Nephron progenitor cell (in vitro differentiated cells): ENCODE data around the gene CLHC1.
A peak's percentile ranks its signal among the peaks of the same experiment; 100 is the strongest.

Experiments used
- DNase-seq: peaks from one replicate; pipeline ENCODE4 v3.0.0; 2021
- H3K27ac Mint-ChIP-seq: 2 replicates; pipeline ENCODE4 v1.8.0; 2021; ENCODE audit warnings: mild to moderate bottlenecking, moderate library complexity, mixed read lengths
- H3K27me3 Mint-ChIP-seq: 2 replicates; pipeline ENCODE4 v1.8.0; 2021; ENCODE audit warnings: mild to moderate bottlenecking, low read depth, mixed read lengths; ENCODE audit not compliant: poor library complexity
- H3K36me3 Mint-ChIP-seq: 2 replicates; pipeline ENCODE4 v1.8.0; 2021; ENCODE audit warnings: low read depth, mixed read lengths
- H3K4me1 Mint-ChIP-seq: 2 replicates; pipeline ENCODE4 v1.8.0; 2021; ENCODE audit warnings: mixed read lengths
- H3K4me3 Mint-ChIP-seq: 2 replicates; pipeline ENCODE4 v1.8.0; 2021; ENCODE audit warnings: mild to moderate bottlenecking, moderate library complexity, mixed read lengths
- H3K9me3 Mint-ChIP-seq: 2 replicates; pipeline ENCODE4 v1.8.0; 2021; ENCODE audit warnings: mild to moderate bottlenecking, moderate library complexity, mixed read lengths
- TF ChIP-seq, protein P1 (sequence below): fragments of 200-600 bp; sonication (generic); IDR thresholded peaks from 2 replicates; pipeline ENCODE4 v1.5.0; 2021; ENCODE audit warnings: antibody characterized with exemption

Gene CLHC1

DNA sequence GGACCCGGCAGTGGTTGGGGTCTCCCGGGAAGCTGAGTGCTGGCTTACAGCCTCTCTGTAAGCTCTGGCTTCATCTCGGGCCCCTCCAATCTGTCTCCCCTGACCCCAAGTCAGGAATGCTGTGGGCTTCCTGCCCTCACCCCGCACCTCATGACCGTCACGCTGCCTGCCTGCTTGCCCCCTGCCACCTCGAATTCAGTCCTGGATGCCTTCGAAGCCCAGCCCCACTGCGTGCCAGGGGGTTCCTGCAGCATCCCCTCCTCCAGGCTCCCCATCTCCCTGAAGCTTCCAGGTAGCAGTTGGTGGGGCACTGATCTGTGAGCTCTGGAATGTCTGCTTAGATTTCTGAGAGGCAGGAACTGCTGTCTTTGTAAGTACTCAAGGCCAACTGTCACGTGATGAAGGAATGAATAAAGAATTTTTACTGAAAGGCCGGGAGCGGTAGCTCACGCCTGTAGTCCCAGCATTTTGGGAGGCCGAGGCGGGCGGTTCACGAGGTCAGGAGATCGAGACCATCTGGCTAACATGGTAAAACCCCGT lies 6.5 kb downstream of the CLHC1 start:
- Mint-ChIP-seq H3K27me3 (no peaks in the 10 kb centered on the region), H3K36me3 (peaks cover 35% of the 10 kb centered on the region), H3K4me1 (peaks cover 31% of the 10 kb centered on the region), H3K27ac (peak overlapping the region; percentile 91), H3K4me3 (no peak overlapping the region), H3K9me3 (no peaks in the 10 kb centered on the region)
- TF ChIP-seq, protein P1, sequence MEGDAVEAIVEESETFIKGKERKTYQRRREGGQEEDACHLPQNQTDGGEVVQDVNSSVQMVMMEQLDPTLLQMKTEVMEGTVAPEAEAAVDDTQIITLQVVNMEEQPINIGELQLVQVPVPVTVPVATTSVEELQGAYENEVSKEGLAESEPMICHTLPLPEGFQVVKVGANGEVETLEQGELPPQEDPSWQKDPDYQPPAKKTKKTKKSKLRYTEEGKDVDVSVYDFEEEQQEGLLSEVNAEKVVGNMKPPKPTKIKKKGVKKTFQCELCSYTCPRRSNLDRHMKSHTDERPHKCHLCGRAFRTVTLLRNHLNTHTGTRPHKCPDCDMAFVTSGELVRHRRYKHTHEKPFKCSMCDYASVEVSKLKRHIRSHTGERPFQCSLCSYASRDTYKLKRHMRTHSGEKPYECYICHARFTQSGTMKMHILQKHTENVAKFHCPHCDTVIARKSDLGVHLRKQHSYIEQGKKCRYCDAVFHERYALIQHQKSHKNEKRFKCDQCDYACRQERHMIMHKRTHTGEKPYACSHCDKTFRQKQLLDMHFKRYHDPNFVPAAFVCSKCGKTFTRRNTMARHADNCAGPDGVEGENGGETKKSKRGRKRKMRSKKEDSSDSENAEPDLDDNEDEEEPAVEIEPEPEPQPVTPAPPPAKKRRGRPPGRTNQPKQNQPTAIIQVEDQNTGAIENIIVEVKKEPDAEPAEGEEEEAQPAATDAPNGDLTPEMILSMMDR = no peak
- DNase-seq = no peak

DNA sequence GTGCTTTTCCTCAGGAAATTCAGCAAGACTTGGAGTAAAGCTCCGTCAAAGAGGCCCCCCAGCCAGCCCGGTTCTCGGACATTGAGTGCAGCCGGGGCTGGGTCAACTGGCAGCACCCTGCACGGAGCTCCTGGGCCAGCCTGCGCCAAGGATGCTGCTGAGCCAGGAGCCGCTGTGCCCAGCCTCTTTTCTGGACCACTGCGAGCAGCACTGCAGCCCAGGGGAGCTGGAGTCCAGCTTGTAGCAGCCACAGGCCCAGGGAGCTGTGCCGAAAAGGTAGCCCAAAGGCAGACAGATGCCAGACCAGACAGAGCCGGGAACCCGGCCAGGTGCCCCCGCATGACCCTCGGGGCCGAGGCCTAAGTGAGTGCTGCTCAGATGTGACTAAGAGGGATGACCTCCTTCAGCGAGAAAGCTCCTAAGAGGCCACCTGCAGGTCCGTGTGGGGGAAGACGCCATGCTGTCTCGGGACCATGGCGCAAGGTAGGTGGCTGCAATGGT lies 7.3 kb downstream of the CLHC1 start:
- DNase-seq = no peak
- Mint-ChIP-seq H3K4me3 (no peak overlapping the region), H3K4me1 (peaks cover 23% of the 10 kb centered on the region), H3K27ac (no peak overlapping the region), H3K27me3 (no peaks in the 10 kb centered on the region), H3K36me3 (peaks cover 28% of the 10 kb centered on the region), H3K9me3 (no peaks in the 10 kb centered on the region)
- TF ChIP-seq, protein P1 = no peak

DNA sequence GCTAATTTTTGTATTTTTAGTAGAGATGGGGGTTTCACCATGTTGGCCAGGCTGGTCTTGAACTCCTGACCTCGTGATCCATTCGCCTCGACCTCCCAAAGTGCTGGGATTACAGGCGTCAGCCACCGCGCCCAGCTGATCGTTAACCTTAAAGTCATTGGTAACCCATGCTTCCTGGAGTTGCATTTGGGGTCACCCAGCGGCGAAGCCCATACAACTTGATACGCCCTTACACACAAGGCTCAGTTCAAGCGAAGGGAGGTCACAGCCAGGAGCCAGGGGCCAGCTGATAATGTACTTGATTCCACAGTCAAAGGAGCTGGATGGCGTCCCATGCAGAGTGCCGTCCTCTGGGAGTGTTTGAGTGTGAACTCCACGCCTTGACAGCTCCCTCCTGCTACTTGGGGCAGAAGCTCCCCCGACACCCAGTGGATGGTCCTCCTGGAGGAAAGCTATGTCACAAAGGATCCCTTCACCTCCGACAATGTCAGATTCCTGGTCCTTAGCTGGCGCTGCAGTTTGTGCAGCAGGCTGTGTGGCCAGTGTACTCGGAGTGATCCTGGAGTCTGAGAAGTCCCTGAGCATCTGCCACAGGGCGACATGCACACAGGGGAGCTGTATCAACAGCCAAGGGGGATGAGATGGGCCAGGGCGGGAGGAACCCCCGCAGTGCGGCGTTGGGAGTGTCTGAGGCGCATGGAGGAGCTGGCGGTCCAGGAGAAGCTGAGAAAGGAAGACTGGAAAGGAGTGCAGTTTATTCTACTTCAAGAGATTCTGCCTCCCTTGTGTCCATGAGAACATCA lies 7.9 kb downstream of the CLHC1 start:
- peaks cover 23% of the 10 kb centered on the region for H3K36me3 Mint-ChIP-seq
- DNase-seq = no peak
- peak overlapping the region; percentile 11 for H3K27ac Mint-ChIP-seq
- H3K27me3 Mint-ChIP-seq = no peaks in the 10 kb centered on the region
- peaks cover 18% of the 10 kb centered on the region for H3K4me1 Mint-ChIP-seq
- H3K9me3 Mint-ChIP-seq = no peaks in the 10 kb centered on the region
- H3K4me3 Mint-ChIP-seq = peak overlapping the region; percentile 75
- TF ChIP-seq, protein P1 = no peak

DNA sequence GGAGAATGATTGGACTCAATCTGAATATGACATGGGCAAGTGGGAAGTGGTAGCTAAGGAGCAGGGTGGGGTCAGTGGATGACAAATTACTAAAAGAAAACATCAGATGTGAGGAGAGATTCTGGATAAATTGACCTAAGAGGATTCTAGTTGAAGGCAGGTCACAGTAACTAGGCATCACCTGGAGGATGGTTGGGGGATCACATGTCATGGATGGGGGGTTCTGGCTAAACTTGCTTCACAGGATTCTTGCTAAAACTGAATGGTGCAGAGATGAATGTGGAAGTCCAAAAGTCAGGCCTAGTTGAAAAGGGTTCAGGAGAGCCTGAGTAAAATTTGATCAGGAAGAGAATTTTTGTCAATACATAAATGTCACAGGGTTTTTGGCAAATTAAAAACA lies 18.3 kb downstream of the CLHC1 start:
- DNase-seq = no peak
- Mint-ChIP-seq H3K27ac (no peak overlapping the region), H3K4me1 (no peaks in the 10 kb centered on the region), H3K36me3 (peaks cover 36% of the 10 kb centered on the region), H3K27me3 (no peaks in the 10 kb centered on the region), H3K9me3 (no peaks in the 10 kb centered on the region), H3K4me3 (no peak overlapping the region)
- TF ChIP-seq, protein P1 = no peak

DNA sequence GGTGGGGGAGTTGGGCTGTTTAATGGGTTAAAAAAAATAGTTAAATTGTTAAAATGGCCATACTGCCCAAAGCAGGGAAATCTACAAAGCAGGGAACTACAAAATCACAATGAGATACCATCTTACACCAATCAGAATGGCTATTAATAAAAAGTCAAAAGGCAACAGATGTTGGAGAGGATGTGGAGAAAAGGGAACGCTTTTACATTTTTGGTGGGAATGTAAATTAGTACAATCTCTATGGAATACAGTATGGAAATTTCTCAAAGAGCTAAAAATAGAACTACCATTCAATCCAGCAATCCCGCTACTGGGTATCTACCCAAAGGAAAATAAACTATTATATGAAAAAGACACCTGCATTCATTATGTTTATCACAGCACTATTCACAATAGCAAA lies 27.1 kb downstream of the CLHC1 start:
- Mint-ChIP-seq H3K27me3 (no peaks in the 10 kb centered on the region), H3K36me3 (peaks cover 75% of the 10 kb centered on the region), H3K4me1 (no peaks in the 10 kb centered on the region), H3K4me3 (no peak overlapping the region), H3K9me3 (peaks cover 51% of the 10 kb centered on the region), H3K27ac (no peak overlapping the region)
- TF ChIP-seq, protein P1 = no peak
- no peak for DNase-seq
